ENCODE measurements around the gene FGF8.

Gene FGF8

GRCh38 chr10:101725296-101726114, 50.4 kb downstream of the FGF8 start:
- no peak for DNase-seq

GRCh38 chr10:101724446-101724845, 51.5 kb downstream of the FGF8 start:
- DNase-seq = no peak

- DNase-seq = no peak
These were observed 52.7 kb downstream of the FGF8 start for GRCh38 chr10:101723176-101723575.

GRCh38 chr10:101721806-101722205, 54.1 kb downstream of the FGF8 start:
- no peak for DNase-seq

- no peak for DNase-seq
These were observed 55.2 kb downstream of the FGF8 start for GRCh38 chr10:101720606-101721230.

Measured in central memory CD4-positive, alpha-beta T cell (primary cell).